NCI-H82 treated with DMSO at 0.1 percent for 48 hours (cell line): Measurements from ENCODE around the gene STK17B.

Experiments used
- DNase-seq: peaks from one replicate; lab custom pipeline; 2025; ENCODE audit not compliant: unreplicated experiment; lab: John Stamatoyannopoulos, UW

STK17B gene

DNA sequence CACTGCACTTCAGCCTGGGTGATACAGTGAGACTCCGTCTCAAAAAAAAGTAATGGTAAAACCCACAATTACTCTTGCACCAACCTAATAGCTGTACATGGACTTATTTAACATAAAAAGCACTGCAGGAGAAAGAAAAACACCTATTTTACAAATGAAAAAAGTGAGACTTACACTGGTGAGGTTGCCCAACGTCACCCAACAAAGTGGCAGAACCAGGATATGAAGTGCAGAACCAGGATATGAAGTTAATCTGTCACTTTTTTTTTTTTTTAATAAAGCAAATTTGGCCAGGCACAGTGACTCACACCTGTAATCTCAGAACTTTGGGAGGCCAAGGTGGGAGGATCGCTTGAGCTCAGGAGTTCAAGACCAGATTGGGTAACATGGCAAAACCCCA lies 13.5 kb upstream of the STK17B start:
- DNase-seq, result no peak

DNA sequence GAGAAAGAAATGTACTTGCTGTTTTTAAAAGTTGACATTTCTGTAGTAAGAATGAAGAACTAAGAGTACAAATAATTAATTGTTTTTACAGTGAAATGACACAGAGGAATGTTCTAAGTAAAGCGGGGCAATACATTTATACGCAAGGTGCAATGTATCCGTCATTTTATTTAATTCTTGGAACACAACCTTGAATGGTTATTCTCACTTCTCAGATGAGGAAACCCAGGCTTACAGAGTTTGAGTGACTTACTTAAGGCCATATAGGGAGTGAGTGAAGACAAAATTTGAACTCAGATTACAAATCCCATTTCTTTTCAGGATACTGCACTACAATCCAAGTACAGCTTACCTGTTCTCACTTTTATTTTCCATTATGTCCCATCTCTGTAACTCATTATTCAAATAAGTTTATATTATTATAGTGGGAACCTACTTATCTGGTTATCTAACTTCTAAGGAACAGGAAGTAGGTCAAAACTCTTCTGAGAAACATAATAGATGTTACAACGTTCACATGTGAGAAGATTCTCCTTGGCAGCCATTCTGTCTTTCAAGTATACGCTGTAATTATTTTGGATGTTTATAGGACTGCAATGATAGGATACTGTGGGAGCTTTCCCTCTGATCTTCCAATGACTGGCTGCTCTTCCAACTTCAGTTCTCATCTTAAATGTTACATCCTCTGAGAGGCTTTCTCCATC lies 12.3 kb upstream of the STK17B start:
- no peak for DNase-seq

DNA sequence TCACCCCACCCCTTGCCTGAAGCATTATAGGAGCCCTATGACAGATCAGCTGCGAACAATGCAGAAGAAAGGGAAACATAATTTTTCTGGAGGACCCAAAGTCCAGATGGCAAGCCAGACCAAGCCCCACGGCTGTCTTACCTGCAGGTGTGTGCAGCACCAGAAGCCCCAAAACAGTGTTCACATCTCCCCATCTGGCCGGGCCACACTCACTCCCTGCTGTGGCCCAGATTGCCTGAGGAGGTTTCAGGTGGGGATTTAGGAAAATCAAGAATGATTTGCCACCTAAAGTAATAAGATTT lies 11.7 kb upstream of the STK17B start:
- no peak for DNase-seq

DNA sequence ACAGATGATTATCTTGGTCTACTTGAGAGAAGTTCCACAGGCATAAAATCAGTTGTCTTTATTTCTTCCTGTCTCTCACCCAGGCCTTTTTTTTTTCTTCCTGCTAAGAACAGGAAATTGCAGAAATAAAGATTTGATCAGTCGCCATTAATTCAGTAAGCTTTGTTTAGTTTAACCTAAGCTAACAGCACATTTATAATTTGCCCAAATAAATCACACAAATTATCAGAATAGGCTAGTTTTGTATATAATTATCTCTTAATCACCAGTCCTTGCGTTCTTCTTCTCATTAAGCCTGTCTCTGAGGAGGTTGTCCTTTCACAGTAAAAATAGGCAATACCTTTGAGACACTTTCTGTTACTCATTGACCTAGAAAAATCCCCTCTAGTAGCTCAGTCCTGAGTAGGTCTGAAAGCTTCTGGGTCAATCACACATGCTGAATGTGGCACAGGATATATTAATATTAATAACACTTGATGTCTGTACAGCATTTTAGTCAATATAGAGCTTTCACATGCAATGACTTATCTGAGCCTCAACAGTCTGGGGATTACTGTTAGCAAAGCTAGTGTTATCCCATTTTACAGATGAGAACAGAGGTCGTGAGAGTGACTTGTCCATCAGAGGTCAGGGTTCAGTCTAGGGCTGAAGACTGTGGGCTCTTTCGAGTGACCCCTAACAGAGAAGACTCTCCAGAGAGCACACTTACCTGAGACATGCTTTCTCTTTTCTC lies 11.2 kb upstream of the STK17B start:
- DNase-seq, result no peak

DNA sequence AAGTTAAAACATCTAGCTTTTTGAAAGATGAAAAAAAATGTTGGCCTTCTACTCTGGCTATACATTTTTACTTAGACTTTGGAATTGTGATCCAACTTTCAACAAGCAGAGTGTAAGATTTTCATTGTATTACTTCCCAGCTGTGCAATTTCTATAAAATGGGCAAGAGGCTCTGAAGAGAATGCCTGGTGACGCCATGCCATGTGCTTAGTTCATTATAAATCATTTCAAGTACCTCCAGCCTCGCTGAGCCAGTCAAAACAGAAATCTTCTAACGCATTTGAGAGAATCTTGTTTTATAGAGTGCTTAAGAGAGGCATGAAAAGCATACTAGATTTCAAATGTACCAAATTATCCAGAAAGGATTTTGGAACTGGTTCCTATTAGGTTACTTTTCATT lies 10.1 kb upstream of the STK17B start:
- no peak for DNase-seq

DNA sequence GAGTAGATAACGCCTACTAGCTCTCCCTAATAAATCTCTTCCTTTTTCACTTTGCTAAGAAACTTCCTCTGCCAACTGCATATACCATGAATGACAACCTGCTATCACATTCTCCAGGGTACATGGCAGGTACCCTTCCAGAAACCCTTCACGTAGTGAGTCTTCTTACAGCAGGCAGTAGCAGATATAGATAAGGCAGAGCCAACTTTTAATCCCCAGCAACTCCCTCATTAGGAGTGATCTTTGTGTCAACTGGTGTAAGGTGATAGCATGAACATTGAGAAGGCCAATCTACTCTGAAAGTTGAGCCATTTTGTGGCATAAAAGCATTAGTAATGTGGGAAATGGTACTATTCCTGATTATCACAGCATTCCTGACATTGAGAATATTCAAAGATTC lies 5.7 kb upstream of the STK17B start:
- no peak for DNase-seq

DNA sequence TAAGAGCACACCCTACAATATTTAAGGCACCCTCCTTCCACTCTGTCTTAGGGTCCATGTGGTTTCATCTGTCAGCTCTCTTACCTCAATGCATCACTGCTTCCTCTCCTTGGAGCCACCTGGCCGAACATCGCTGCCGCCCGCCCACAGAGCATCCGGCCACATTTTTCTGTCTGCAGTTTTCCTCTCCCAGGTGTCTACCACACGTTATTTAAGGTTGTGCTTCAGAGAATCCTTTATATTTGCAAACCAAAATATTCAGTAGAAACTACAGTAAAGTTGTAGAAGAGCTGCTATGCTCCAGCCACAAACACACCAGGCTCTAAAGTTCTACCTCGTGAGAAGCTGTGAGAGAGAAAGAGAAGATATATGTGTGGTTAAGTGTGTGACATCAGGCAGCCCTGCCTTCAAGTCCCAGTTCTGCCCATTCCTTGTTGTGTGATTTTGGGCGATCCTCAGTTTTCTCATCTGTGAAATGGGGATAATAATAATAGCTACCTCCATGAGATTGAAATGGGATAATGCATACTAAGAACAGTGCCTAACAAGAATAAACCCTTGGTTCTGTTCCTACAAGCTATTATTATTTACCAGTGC lies 4.9 kb upstream of the STK17B start:
- DNase-seq, result no peak

DNA sequence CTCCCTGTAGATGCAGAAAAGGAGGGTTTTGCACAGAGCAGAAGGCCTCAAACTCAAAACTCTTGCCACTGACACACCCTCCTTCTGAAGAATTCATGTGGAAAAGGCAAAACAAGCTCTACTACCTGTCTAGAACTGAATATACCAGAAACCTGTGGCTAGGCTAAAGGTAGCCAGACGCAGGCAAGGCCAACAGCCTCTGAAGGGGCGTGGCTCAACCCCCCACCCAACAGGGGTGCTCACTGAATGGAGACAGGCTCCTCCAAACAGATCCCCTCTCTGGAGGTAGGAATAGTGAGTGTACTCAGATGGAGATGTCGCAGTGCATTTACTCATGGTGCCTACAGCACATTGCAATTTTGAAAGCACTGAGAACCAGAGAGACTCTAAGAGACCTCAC lies 3.0 kb upstream of the STK17B start:
- no peak for DNase-seq

DNA sequence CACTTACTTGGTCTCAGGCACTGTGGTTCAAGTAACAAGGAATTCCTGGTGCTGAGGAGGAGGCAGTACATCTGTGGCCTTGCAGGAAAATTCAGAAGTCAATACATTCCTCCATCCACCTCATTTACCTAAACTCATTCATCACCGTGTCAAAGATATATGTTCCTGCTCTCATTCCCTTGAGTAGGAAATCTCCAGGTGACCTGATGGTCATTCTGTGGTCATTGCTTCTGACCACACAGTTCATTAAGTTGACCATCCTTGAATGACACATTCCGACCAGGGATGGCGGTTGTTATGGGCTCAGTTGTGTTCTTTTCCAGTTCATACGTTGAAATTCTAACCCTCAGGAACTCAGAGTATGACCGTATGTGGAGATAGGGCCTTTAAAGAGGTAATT lies 2.1 kb upstream of the STK17B start:
- DNase-seq, result no peak

DNA sequence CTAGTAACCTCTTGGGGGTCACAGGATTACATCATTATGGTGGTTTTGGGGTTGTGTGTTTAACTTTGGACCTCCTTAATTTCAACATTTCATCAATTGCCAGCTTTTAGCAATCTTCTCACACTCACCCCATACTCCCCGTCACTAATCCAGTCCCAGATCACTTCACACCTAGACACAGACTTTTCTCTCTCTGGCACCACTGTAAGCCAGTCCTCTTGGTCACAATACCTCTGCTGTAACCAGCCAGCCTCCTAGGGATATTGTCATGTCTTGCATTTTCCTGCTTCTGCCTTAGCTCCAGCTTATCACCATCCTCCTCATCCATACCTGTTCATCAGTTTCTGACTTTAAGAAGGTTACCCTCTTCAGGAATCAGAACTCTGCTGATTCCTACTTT lies 1.6 kb upstream of the STK17B start:
- DNase-seq, result no peak

DNA sequence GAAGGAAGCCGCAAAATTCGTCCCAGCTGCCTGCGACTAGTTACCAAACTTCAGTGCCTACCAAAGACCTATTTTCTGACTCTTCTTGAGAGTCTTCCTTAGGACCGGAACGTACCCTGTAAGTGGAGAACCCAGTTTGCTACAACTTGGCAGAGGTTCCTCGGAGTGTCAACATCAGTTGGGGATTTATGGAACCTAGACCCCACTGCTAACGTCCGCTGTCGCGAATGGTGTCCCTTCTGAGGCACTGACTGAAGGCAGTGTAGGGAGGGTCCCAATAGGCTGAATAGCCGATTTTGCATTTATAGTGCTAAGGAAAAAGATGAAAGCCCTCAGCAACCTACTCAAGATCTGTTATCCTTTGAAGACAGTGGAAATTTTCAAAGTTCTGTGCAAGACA lies 568 bp upstream of the STK17B start:
- no peak for DNase-seq

DNA sequence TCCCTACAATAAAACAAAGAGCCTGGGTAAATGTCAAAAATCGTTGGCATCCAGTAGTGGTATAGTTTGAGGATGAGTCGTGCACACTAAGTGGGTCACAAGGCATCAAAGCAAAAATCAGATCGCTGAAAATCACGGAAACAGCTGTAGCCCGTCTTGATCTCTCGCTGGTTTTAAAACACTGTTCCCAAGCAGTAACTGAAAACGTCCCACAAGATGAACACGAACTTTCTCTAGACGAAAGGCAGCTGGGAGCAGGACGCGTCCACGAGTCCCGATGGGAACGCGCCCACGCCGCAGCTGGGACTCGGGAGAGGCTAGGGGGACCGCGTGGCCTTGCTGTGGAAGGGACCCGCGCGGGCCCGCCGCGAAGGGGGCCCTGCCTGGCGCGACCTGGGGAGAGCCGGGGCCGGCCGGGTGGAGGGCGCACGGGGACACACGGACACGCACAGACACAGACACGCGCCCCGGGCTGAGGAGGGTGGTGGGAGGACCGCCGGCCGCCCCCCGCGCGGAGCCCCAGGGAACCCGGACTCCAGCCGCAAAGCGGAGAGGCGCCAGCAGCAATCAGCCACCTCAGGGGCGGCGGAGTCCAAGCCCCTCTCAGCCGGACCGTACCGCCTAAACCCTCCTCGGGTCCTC lies 651 bp downstream of the STK17B start:
- peak; percentile 44 for DNase-seq

DNA sequence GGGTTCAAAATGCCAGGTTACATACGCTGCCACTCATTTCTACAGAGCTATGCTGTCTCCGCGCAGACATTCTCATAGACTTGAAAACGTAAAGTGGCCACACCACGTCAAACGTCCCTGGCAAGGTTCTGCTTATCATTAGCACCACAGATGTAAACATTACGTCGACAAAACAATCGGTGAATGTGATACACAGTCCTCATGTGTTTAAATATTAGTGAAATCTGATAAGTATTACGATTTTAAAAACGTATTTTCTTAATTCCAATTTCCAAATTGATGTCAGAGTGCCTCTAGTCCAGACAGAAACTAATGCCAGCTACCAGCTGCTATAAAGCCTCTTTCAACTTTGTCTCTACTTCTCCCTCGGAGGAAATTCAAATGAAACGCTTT lies 1.2 kb downstream of the STK17B start:
- peak; percentile 44 for DNase-seq

DNA sequence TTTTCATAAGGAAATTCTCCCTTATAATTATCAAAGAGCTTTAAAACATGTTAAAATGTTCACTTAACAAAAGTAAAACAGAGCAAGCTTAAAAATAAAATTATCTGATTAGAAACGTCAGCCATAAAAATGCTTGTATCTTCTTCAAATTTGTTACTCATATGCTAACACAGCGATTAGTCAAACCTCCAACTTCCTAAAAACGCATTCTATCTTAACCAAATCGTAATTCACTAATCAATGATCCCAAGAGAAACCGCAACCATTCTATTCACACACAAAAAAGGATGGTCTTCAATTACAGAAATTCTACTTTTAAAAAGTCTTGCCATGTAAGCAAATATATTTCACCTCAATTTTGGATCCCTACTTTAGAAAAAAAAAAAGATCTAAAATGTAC lies 1.9 kb downstream of the STK17B start:
- no peak for DNase-seq

DNA sequence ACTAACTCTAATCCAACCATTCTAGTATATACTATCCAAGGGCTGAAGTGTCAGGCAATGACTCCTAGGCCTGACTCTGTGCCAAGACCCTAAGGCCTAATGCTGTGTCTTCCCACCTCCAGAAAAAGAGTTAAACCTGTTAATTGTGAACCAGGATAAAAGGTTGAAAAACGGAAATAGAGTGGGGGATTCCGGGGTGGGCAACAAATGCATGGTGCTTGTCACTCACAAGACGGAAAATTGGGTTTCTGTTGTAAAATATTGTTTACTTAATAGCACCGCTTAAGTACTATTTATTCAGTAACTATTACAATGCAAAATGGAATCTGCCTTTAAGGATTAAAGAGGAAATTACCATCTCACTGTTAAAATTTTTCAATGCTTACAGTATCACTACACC lies 3.2 kb downstream of the STK17B start:
- no peak for DNase-seq

DNA sequence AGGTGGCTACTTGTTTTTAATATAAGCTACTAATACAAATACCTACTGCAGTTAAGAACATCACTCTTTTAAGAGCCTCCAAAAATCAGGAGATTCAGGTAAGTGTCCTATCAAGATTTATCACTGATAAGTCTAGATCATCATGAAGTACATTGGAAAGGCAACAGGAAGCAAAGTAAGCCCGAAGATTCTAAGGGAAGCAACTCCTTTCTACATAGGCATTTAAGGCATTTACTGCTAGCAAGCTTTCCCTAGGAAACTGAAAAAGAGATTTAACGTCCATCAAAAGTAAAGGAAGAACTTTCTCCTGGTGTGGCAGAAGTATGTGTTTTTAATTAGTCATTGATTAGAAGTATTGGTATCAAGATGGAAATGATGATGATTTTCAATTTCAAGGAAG lies 3.7 kb downstream of the STK17B start:
- no peak for DNase-seq

DNA sequence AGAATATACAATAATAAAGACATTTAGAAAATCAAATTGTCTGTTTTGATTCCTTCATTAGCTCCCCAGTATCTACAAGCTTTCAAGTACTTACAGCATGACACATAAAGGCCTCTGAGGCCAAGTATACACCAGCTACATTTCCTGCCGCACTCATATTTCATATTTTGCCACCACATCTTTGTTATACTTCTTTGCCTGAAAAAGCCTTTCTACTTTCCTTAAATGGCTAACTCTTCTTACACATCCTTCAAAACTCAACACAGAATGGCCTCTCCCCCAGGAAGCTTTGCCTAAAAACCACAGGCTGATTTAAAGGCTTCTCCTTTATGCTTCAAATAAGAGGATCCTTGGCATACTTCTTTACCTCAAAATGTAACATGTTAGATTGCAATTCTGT lies 4.5 kb downstream of the STK17B start:
- DNase-seq, result no peak

DNA sequence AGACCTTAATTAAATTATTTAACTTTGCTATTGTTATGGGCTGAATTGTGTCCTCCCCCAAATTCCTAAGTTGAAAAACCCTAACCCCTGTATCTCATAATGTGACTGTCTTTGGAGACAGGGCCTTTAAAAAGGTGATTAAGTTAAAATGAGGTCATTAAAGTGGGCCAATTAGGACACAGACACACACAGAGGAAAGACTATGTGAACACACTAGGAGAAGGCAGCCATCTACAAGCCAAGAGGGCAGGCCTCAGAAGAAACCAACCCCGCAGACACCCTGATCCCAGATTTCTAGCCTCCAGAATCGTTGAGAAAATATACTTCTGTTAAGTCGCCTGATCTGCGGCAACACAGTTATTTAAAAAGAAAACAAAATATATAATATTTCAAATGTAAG lies 6.4 kb downstream of the STK17B start:
- DNase-seq, result no peak

DNA sequence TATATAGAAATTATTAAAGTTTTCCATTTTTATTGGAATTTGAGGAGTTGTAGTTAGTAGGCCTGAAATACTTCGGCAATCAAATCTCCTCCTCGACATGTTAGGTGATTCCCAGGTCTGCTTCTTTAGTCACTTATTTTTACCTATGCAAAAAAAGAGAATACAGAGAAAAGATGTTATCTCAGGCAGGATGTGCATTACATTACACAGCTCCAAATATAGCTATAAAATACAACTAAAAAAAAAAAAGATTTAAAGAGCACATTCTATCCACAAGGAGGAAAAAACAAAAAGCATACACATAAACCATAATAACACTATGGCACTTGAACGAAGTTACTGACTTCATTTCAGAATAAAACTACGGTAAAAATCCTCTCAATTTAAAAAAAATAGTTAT lies 8.1 kb downstream of the STK17B start:
- DNase-seq, result no peak

DNA sequence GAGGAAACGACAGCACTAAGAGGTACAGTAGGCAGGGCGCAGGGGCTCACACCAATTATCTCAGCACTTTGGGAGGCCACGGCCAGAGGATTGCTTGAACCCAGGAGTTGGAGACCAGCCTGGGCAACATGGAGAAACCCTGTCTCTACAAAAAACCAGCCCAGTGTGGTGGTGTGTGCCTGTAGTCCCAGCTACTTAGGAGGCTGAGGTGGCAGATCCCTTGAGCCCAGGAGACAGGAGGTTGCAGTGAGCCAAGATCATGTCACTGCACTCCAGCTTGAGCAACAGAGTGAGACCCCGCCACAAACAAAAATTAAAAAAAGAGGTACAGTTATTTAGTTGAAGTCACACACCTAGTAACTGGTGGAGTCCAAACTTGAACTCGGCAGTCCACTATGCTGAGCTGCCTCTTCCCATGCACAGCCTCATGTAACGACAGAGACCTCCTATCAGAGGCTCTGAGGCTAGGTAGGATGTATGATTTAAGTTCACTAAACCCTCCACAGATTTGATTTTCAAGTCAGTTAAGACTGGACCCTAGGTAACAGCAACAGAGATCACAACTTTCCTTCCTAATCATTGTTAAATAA lies 8.7 kb downstream of the STK17B start:
- no peak for DNase-seq

DNA sequence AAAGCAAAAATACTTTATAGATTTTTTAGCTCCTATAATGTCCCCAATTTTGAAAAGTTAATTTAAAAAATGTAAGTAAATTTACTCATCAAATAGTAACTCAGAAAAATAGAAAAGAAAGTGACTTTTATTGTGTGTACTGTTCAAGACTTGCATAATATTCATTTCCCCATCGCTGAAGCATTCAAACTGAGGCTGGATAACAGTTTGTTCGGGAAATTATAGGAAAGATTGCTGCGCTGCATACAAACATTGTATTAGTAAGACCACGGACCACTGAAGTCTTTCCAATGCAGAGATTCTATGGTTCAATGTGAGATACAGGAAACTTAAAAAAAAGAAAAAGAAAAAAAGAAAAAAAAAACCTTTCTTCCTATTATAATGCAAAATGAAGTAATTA lies 10.4 kb downstream of the STK17B start:
- DNase-seq, result no peak

DNA sequence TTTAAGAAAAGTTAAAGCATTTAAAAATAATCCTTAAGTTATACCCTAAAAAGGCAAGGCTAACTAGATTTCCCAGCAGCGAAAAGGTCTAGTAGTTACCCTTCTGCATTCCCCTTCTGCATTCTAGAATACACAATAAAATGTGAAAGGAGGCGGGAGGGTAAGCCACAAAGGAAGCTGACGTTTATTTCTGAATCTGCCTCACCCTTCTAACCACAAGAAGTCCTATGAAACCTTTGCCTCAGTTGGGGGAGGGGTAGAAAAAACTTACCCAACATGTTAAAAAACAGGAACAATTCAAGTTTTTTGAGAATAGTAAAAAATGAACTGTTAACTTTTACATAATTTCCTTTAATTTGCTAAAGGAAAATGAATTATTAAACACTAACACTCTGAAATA lies 11.3 kb downstream of the STK17B start:
- no peak for DNase-seq
